H54 (cell line): Measurements from ENCODE around the gene AFF2.

Experiments
- DNase-seq: peaks from one replicate; pipeline ENCODE4 v3.0.0; 2011; ENCODE audit warnings: low spot score, mixed read lengths; ENCODE audit not compliant: insufficient read length
- FAIRE-seq: peaks from 3 replicates; lab custom pipeline; 2011; peaks lifted over from hg19 to GRCh38; lab: Jason Lieb, UNC
- POLR2A ChIP-seq: IDR thresholded peaks from 2 replicates; pipeline ENCODE4 v1.6.1; 2011; ENCODE audit warnings: low read depth, mild to moderate bottlenecking, low read length

Gene AFF2

DNA sequence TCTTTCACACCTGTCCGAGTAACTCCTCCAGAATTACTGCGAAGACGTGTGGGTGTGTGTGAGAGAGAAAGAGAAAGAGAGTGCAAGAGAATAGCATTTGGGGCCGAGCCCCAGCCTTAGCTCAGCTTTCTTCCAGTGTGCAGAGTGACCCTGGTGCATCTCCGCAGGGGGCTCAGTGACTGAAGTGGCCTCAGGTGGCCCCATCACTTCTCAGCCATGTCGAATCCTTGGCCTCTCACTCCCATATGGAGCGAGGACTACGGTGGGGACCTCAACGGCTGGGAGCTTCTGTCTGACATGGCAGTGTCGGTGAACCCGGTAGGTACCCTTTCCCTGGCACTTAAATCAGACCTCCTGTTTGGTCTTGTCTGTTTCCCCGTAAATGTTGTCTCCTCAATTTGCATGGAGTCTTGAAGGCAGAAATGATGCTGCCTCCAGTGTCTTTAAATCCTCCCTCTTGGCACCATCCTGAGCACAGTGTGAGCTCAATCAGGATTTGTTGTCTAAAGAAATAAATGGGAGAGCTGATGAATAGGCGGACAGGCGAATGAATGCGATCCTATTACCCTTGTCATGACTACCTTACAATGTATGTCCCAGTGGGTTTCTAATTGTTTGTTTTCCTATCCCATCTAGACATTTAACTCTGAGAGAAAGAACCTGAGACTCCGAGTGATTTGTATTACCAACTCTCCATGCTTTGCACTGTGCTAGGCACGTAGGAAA is 305.9 kb downstream of the AFF2 start:
- no peak for DNase-seq
- no peak for TF ChIP-seq POLR2A
- FAIRE-seq, result no peak

DNA sequence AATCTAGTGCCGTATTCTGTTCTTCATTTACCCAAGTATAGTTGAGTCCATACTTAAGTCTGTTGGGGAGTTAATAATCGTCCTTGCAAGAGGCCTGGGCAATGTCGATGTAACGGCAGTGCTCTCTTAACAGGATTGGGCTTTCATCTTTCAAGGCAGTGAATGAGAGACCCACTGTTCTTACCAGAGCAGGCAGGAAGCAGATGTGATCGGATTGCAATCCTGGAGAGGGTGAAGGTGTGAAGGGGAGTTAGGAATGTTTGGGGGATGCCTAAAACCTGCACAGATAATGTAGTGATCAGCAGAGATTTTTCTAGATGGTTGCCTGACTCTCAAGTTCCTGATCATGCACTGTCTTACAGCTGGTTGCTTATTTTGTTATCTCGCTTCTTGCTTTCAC is 308.4 kb downstream of the AFF2 start:
- TF ChIP-seq POLR2A, result no peak
- no peak for DNase-seq
- FAIRE-seq, result no peak

DNA sequence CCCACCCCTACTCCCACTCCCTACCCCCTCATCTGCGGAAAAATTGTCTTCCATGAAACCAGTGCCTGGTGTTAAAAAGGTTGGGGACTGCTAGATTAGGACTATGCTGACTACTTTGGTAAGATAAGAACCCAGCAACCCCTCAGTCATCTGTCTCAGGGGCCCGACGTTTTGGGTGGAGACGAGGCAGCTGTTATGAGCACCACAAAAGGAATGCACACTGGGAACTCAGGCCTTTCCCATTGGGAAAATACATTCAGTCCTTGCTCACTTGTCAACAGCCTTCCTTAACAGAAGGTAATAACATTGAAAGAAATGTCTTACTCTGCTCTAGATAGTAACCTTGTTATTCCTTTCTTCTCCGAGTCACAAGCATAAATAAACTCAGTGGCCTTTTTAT is 310.8 kb downstream of the AFF2 start:
- DNase-seq (no peak), FAIRE-seq (no peak)
- TF ChIP-seq POLR2A, result no peak

DNA sequence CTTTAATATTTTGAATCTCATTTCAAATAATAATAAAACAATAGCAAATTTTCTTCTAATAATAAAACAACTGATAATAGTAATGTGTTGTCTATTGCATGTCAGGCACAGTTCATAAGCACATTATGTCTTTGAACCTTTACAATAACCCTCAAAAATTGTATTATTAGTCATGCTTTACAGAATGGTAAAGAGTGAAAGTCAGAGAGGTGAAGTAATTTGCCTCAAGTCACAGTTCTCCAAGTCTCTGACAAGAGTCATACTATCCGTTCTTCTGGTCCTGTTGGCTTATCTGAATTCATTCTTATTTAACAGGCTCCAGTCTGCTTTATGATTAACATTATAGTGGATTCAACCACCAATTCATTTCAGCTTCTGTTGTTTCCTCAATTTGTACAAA is 313.0 kb downstream of the AFF2 start:
- no peak for FAIRE-seq
- no peak for DNase-seq
- TF ChIP-seq POLR2A, result no peak

DNA sequence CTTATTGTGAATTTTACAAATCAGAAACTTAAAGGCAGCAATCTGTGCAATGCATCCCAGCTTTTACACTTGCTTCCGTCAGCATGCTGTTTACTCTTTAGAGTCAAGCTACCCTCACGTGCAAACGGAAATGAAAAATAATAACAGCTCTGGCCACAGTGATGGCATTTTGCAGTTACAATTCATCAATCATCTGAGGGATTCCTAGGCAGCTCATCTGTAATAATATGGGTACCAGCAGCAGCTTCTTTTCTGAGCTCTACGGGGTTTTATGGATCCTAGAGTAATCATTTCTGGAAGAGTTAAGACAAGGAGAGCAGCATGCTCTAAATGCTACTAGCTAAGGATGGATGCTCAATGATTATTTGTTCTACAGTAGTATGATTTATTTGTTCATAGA is 313.6 kb downstream of the AFF2 start:
- no peak for TF ChIP-seq POLR2A
- DNase-seq, result no peak
- FAIRE-seq, result no peak

DNA sequence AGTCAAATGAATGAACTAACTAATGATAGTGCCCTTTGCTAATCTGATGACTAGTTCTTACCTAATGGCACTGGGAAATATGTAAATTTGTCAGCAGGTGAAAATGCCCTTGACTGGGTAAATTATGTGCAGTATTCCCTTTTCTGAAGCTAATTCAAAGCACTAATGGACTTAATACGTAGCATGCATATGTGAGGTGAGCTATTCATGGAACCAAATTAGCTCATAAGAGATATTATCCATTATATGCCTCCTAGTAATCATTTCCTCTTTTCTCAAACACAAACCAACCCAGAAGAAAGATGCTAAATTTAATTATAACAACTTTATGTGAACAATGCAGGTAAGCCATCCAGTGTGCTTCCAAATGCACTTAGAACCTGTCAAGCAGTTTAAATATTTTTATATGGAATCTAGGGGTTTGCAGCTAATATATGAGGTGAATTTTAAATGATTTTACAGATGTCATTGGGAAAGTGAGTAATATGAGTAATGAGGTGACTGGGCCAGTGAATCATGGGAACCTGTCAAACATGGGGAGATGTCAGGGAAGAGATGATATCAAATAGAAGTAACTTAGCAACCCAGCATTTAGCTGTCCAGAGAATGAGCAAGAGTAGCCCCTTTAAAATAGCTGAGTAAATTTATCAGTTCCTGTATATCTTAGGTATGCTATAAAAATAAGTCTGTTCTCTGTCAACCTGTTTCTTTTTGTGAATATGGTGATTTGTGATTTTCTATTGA is 315.0 kb downstream of the AFF2 start:
- DNase-seq (no peak), FAIRE-seq (no peak)
- TF ChIP-seq POLR2A, result no peak

DNA sequence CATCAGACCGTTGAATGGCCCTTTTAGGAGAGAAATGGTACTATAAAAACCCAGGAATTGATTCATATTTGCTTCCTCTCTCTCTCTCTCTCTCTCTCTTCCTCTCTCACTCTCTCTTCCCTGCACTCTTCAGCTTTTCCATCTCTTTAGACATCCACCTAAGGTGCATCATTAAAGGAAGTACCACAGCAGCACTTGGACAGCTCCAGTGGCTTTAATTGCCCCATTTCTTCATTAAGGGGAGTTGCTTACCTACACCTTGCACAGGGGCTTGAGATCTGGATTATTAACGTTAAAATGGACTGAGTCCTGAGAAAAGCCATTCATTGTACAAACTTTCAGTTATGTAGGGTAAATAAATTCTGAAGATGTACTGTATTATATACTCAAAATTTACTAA is 323.6 kb downstream of the AFF2 start:
- no peak for FAIRE-seq

DNA sequence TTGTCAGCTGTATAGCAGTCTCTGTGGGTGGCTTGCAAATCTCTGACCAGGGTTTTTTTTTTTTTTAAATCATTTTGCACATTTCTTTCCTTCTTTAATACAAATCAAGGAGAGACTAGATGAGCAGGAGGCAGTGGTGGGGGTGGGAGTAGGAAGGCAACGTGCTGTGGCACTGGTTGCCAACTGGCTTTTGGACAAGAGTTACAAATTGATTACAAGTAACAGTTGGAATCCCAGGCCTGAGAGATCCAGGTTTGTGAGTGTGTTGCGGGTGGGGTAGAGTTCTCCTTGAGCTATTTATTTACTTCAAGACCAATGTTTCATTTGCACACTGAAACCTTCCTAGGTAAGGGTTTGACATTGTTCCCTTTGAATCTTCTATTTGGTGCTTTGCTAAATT is 325.3 kb downstream of the AFF2 start:
- FAIRE-seq (no peak), DNase-seq (no peak)
- TF ChIP-seq POLR2A, result no peak

More for the DNA sequence above, 323.6 kb downstream of the AFF2 start:
- TF ChIP-seq POLR2A, result no peak
- DNase-seq, result no peak

DNA sequence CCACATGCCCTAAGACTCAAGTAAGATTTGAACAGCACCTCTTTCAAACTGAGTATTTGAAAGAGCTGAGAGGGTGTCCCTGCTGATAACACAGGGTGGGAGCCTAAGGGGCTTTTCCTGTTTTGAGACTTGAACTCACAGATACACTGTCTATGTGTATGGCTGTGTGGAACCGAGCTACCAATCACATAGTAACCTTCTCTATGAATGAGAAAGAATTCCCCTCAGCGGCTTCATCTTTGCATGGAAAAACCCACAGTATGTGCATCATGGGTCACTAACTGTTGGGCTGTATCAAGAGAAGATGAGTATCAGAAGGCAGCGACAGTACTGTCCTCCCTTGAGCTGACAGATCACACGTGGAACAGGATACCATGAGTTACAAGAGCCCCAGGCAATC is 336.3 kb downstream of the AFF2 start:
- no peak for TF ChIP-seq POLR2A
- FAIRE-seq, result no peak
- no peak for DNase-seq

DNA sequence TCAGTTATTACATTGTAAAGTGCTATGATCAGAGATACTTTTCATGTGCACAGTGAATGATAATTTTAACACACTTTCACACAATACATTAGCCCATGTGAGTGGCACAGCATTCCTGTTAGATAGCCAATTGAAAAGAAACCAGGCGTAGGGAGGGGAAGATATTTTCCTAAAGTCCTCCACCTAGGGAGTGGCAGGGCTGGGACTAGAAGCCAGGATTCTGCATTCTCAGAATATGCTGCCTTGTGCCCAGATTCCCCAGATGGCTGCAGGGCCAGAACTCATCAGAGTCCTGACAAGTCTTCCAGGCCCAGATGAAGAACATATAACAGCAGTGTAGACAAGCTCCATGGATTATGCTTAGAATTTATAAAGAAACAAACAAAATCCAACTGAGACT is 350.2 kb downstream of the AFF2 start:
- no peak for DNase-seq
- no peak for TF ChIP-seq POLR2A
- FAIRE-seq, result no peak

DNA sequence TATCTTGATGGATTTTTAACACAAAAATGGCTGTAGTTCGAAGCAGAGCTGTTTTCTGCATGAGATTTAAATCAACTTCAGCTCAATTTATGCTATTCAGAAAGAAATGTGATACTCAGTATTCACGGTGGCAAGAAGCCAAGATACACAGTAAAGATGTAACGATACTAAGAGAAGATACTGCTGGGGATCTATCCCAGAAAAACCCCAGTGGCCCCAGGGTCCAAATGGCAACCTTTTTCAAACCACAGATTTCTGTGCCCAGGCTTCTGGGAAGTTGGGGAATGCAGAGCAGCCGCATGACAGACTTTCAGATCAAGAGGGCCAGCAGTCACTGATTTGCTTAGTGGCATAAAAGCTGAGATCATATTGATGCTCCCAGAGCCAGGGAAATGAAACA is 353.9 kb downstream of the AFF2 start:
- TF ChIP-seq POLR2A, result no peak
- DNase-seq (no peak), FAIRE-seq (no peak)

DNA sequence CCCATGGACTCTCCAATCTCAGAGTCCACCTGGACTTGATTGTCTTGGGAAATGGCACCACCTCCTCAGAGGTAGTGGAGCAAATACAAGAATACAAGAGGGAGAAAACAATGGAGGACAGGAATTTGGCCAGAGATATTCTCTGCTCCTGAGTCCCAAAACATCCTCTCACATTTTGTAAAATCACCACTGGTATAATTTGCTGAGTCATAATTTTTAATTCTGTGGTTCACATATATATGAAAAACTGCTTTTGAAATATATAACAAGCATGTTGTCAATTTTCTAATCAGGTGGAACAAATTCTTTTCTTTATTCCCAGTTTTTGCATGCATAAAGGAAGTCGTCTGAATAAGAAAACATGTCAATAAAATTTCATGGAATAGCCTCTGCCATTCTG is 356.1 kb downstream of the AFF2 start:
- no peak for TF ChIP-seq POLR2A
- FAIRE-seq (no peak), DNase-seq (no peak)

DNA sequence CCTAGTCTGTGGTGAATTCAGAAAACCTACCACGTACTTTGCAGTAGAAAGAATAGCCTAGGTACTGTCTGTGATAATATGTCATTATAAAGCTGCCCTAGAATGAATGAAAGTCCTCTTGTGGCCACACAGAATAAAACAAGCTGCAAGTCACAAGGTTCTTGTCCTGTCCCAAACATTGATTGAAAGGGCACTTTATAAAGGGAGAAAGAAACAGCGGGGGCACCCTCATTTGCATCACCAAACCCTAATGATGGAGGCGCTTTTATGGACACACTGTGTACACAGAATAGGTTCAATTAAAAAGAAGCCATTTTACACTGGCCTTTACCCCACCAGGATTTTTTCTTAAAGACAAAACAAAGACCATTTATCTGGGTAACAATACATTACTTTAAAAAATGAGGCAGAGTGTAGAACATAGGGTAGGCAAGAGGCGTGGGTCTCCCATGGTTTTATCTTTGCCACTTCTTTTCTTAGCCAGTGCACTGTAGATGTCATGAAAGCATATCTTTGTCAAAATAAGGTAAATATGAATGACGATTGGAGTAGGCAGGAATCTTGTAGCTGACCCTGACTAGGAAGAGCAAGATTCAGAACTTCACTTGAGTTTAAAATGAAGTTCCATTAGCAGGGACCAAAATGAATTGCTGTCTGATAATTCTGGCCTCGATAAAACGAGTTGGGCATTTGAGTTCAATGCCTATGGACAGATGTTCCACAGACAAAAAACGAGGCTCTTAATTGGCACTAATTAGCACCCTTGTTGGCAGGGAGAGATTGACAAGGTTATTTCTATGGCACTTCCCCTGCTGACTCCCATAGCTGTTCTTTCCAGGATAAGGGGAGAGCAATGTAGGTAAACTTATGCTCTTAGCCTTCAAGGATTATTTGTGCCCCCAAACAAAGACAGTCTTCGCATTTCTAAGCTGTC is 365.1 kb downstream of the AFF2 start:
- no peak for TF ChIP-seq POLR2A
- FAIRE-seq, result no peak

DNA sequence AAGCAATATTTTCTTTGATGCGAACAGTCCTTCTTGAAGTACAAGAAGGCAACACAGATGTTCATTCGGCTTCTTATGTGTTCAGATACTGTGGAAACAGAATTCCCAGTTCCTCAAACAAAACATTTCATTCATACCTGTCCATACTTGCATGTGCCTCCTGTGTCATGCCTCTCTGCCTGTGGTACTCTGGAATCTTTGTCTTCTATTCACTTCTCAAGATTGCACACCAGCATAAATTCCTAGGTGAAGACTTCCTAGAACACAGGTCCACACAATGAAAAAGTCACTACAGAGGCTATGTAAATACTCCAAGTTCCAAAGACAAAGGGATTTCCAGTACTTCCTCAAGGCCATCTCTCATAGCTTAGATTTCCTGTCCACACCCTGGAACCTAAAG is 367.2 kb downstream of the AFF2 start:
- DNase-seq, result no peak
- FAIRE-seq, result no peak
- TF ChIP-seq POLR2A, result no peak

More for the DNA sequence above, 365.1 kb downstream of the AFF2 start:
- no peak for DNase-seq
